Endothelial cell of umbilical vein (primary cell): ENCODE measurements around the gene EN2.

Experiments
- EZH2 ChIP-seq: IDR thresholded peaks from 2 replicates; pipeline ENCODE4 v1.6.1; 2012; ENCODE audit warnings: borderline replicate concordance, low read depth, mild to moderate bottlenecking, moderate library complexity, low read length, inconsistent platforms; ENCODE audit not compliant: severe bottlenecking
- TF ChIP-seq, protein P1 (sequence below), 2 donors: IDR thresholded peaks; 1 replicate in 1 of 2; 2 replicates in 1 of 2; pipeline ENCODE4 v1.5.1; 2011; ENCODE audit warnings: low read length in 2 of 2, mild to moderate bottlenecking in 2 of 2, moderate library complexity in 2 of 2, control low read depth in 1 of 2, inconsistent platforms in 1 of 2, low read depth in 1 of 2; ENCODE audit not compliant: insufficient read depth in 1 of 2; ENCODE audit errors: extremely low read depth in 1 of 2

DNA sequence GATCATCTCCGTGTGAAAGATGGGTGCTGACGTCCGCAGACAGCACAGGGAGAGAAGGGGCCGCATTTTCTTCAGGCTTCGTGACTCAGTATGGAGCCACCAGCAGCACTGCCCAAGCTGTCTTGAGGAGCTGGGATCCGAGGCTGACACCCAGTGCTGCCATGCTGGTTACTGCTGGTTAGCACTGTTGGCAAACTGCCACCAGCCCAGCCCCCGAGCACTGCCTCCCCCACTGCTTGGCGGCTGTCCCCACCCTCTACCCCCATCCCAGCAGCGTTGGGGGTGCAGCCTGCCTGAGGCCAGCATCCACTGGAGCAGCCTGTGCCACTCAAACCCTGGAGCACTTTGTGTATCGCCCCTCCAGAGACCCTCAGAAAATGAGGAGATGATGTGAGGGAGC is 35.8 kb upstream of the EN2 start:
- TF ChIP-seq, protein P1, sequence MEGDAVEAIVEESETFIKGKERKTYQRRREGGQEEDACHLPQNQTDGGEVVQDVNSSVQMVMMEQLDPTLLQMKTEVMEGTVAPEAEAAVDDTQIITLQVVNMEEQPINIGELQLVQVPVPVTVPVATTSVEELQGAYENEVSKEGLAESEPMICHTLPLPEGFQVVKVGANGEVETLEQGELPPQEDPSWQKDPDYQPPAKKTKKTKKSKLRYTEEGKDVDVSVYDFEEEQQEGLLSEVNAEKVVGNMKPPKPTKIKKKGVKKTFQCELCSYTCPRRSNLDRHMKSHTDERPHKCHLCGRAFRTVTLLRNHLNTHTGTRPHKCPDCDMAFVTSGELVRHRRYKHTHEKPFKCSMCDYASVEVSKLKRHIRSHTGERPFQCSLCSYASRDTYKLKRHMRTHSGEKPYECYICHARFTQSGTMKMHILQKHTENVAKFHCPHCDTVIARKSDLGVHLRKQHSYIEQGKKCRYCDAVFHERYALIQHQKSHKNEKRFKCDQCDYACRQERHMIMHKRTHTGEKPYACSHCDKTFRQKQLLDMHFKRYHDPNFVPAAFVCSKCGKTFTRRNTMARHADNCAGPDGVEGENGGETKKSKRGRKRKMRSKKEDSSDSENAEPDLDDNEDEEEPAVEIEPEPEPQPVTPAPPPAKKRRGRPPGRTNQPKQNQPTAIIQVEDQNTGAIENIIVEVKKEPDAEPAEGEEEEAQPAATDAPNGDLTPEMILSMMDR (IDR thresholded peaks at IDR 0.05; ENCODE audit: extremely low read depth in 1 of 2, insufficient read depth in 1 of 2, low read depth in 1 of 2, low read length in 2 of 2) = no peak
- no peak for TF ChIP-seq EZH2
